Smooth muscle cell (in vitro differentiated cells): ENCODE results near the gene SUPT4H1. TPM values are rescaled to one million over a fixed set of nuclear protein-coding genes. Genes with fewer than 3 reads are reported as not detected.

Source experiments
- DNase-seq: peaks from one replicate; lab custom pipeline; 2025; ENCODE audit not compliant: unreplicated experiment; lab: John Stamatoyannopoulos, UW
- H2AFZ ChIP-seq: fragments of 200-600 bp; sonication (generic); 2 replicates; pipeline ENCODE4 v1.6.0; 2016; ENCODE audit warnings: antibody characterized with exemption, low read depth, mild to moderate bottlenecking
- H3F3A ChIP-seq: fragments of 200-600 bp; sonication (generic); 2 replicates; pipeline ENCODE4 v1.6.0; 2017; ENCODE audit warnings: antibody characterized with exemption, low read depth
- H3K27ac ChIP-seq: fragments of 200-600 bp; sonication (generic); 2 replicates; pipeline ENCODE4 v1.5.1; 2016; ENCODE audit warnings: low read depth, mild to moderate bottlenecking
- H3K27me3 ChIP-seq: fragments of 200-600 bp; sonication (generic); 2 replicates; pipeline ENCODE4 v1.6.1; 2016; ENCODE audit warnings: low read depth, mild to moderate bottlenecking
- H3K36me3 ChIP-seq: fragments of 200-600 bp; sonication (generic); 2 replicates; pipeline ENCODE4 v1.5.1; 2016; ENCODE audit warnings: low read depth
- H3K4me1 ChIP-seq: fragments of 200-600 bp; sonication (generic); 2 replicates; pipeline ENCODE4 v1.5.1; 2016; ENCODE audit warnings: low read depth
- H3K4me2 ChIP-seq: fragments of 200-600 bp; sonication (generic); 2 replicates; pipeline ENCODE4 v1.6.0; 2016; ENCODE audit warnings: mild to moderate bottlenecking
- H3K4me3 ChIP-seq: fragments of 200-600 bp; sonication (generic); 2 replicates; pipeline ENCODE4 v1.5.1; 2016; ENCODE audit warnings: mild to moderate bottlenecking
- H3K79me2 ChIP-seq: fragments of 200-600 bp; sonication (generic); 2 replicates; pipeline ENCODE4 v1.6.0; 2016; ENCODE audit warnings: low read depth, mild to moderate bottlenecking
- H3K9ac ChIP-seq: fragments of 200-600 bp; sonication (generic); 2 replicates; pipeline ENCODE4 v1.6.0; 2016; ENCODE audit warnings: low read depth
- H3K9me3 ChIP-seq: fragments of 200-600 bp; sonication (generic); replicated peaks from 2 replicates; pipeline ENCODE4 v1.5.1; 2016; ENCODE audit warnings: low read depth
- H4K20me1 ChIP-seq: fragments of 200-600 bp; sonication (generic); 2 replicates; pipeline ENCODE4 v1.6.0; 2016; ENCODE audit warnings: low read depth
- CTCF ChIP-seq: fragments of 200-600 bp; sonication (generic); IDR thresholded peaks from 2 replicates; pipeline ENCODE4 v1.5.1; 2017; ENCODE audit warnings: borderline replicate concordance, mild to moderate bottlenecking, antibody characterized with exemption; ENCODE audit not compliant: insufficient read depth, poor library complexity, severe bottlenecking
- WGBS: methylation state at CpG from one replicate; pipeline ENCODE4 v1.1.7; 2016; ENCODE audit warnings: low lambda C conversion rate; 5-methylcytosine and 5-hydroxymethylcytosine counted together
- polyA plus RNA-seq: library from polyadenylated mRNA; unstranded; fragments of >200 nt; fragmentation: Nextera tagmentation; extraction: Ambion mirVana; gene quantifications from 2 replicates; pipeline ENCODE4 v1.2.1, GENCODE V29; 2016
- total RNA-seq: library from RNA; depleted of rRNA; stranded (reverse); fragments of >200 nt; gene quantifications from 2 replicates; pipeline ENCODE4 v1.2.3, GENCODE V29; 2014

The SUPT4H1 gene
- total and polyA plus RNA-seq, 2 experiments from 2014 or later, result 66.1 to 107 TPM

DNA sequence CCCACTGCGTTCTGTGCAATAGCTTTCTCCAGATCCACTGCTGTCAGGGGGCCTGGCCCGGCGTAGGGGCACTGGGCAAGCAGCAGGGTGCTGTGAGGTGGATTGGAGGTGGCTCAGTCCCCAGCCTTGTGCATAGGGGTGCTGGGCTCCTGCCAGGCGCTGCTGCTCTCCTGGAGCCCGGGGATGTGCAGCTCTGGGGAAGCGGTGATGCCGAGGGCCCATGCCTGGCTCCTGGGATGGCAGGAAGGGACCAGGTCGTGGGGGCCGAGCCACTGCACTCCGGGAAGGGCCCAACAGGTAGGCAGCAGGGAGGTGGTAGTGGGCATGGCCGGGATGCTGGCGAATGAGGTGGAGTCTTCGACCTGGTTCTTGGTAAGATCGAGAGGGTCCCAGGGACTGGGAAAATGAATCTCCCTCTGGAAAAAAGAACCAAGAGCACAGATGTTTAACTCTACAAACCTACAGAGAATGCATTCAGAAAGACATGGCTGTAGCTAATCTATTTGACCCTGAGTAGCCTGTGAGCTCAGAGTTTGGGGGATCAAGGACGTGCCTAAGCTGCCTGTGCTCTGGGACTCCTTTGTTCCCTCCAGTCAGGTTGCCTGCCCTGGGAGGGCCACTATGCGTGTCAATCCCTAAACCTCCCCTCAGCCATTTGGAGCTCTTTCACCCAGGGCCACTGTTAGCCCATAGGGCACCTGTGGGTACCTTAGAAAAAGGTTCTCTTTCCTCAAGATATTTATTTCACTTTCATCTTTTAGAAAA lies 6.6 kb upstream of the SUPT4H1 start:
- DNase-seq, result no peak
- Histone ChIP-seq H3K79me2 (no peaks in the 10 kb centered on the region), H2AFZ (no peak overlapping the region), H3K9ac (no peak overlapping the region), H3K27ac (no peak overlapping the region), H3K4me1 (no peaks in the 10 kb centered on the region), H3K4me2 (no peak overlapping the region), H3K4me3 (no peak overlapping the region), H3K27me3 (no peaks in the 10 kb centered on the region), H3F3A (no peaks in the 10 kb centered on the region), H4K20me1 (no peaks in the 10 kb centered on the region), H3K36me3 (no peaks in the 10 kb centered on the region), H3K9me3 (no peaks in the 10 kb centered on the region)
- WGBS, result 91% methylated on average over 16 of the region's 16 CpGs
- TF ChIP-seq CTCF, result no peak

DNA sequence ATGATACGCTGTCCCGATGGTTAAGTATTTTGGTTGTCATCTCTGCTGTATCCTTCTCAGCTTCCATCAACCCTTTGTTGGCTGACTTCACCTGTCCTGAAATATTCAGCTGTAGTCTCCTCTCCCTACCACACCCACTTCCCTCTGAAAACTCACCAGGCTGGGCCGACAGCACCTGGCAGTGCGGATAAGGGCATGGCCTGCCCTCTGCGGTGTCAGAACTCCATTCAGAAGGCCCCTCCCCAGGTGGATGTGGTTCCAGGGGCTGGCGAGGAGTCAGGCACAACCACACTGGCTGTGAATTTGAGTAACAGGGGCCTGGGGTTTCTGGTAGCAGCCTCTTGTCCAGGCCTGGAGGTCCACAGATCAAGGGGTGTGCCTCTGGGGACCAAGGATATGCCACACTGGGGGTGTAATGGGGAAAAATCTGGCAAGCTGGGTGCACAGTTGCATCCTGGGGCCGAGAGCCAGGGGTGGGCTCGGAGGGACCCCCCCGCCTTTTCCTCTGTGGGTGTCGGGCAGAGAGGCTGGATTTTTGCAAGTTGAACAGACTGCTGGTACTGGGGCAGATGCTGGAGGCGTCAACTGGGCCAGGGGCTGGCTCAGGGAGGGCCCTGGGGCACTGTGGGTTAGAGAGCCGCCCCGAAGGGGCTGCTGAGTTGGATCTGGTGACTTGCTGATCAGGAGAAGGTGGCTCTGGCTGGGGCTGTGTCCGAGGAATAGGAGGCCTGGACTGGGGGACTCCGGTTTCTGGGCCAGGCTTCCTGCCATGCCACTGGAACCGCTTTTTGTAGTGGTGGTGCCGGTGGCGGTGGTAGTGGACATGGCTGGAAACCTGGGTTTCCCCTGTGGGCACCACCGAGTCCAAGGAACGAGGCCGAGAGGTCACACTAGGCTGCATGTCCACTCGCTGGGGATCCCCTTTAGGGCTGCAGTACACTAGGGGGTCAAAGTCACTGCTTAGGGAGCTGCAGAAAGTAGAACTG lies 5.6 kb upstream of the SUPT4H1 start:
- H3K27me3 ChIP-seq, result no peaks in the 10 kb centered on the region
- no peaks in the 10 kb centered on the region for H3K9me3 ChIP-seq
- H2AFZ ChIP-seq, result no peak overlapping the region
- 92% methylated on average over 21 of the region's 22 CpGs for WGBS
- H3K79me2 ChIP-seq, result no peaks in the 10 kb centered on the region
- no peak overlapping the region for H3K4me3 ChIP-seq
- H3K4me1 ChIP-seq, result peaks cover 9% of the 10 kb centered on the region
- H3K27ac ChIP-seq, result no peak overlapping the region
- peaks cover 7% of the 10 kb centered on the region for H3F3A ChIP-seq
- no peak overlapping the region for H3K9ac ChIP-seq
- H4K20me1 ChIP-seq, result no peaks in the 10 kb centered on the region
- H3K36me3 ChIP-seq, result no peaks in the 10 kb centered on the region
- no peak for DNase-seq
- no peak overlapping the region for H3K4me2 ChIP-seq
- no peak for TF ChIP-seq CTCF

- TF ChIP-seq CTCF, result no peak
- Histone ChIP-seq H2AFZ (no peak overlapping the region), H3K9ac (no peak overlapping the region), H3K4me2 (no peak overlapping the region), H3F3A (peaks cover 9% of the 10 kb centered on the region), H3K27me3 (no peaks in the 10 kb centered on the region), H3K27ac (no peak overlapping the region), H3K79me2 (peaks cover 7% of the 10 kb centered on the region), H3K4me1 (peaks cover 9% of the 10 kb centered on the region), H3K4me3 (no peak overlapping the region), H4K20me1 (no peaks in the 10 kb centered on the region), H3K36me3 (no peaks in the 10 kb centered on the region), H3K9me3 (no peaks in the 10 kb centered on the region)
- 100% methylated on average over 1 of the region's 1 CpG for WGBS
- no peak for DNase-seq
These were observed 4.2 kb upstream of the SUPT4H1 start for GRCh38 chr17:58356231-58356630.
